Osteocyte (in vitro differentiated cells): ENCODE measurements around the gene ROR2. TPM values are rescaled to one million over a fixed set of nuclear protein-coding genes. Genes with fewer than 3 reads are reported as not detected.

ENCODE experiments used
- DNase-seq: peaks from one replicate; pipeline ENCODE4 v3.0.0; 2021; ENCODE audit warnings: mixed read lengths; ENCODE audit not compliant: unreplicated experiment; ENCODE audit errors: extremely low spot score
- H3K27ac Mint-ChIP-seq: one replicate; pipeline ENCODE4 v1.8.0; 2021; ENCODE audit warnings: mild to moderate bottlenecking, mixed read lengths; ENCODE audit not compliant: unreplicated experiment
- H3K27me3 Mint-ChIP-seq: one replicate; pipeline ENCODE4 v1.8.0; 2021; ENCODE audit warnings: mixed read lengths; ENCODE audit not compliant: unreplicated experiment
- H3K36me3 Mint-ChIP-seq: one replicate; pipeline ENCODE4 v1.8.0; 2021; ENCODE audit warnings: mixed read lengths; ENCODE audit not compliant: unreplicated experiment
- H3K4me1 Mint-ChIP-seq: one replicate; pipeline ENCODE4 v1.8.0; 2021; ENCODE audit warnings: mixed read lengths; ENCODE audit not compliant: unreplicated experiment
- H3K4me3 Mint-ChIP-seq: one replicate; pipeline ENCODE4 v1.8.0; 2021; ENCODE audit warnings: mild to moderate bottlenecking, moderate library complexity, mixed read lengths; ENCODE audit not compliant: unreplicated experiment
- H3K9me3 Mint-ChIP-seq: one replicate; pipeline ENCODE4 v1.8.0; 2021; ENCODE audit warnings: mixed read lengths; ENCODE audit not compliant: unreplicated experiment
- CTCF ChIP-seq: fragments of 200-600 bp; sonication (generic); IDR thresholded peaks from 2 replicates; pipeline ENCODE4 v1.5.0; 2021; ENCODE audit warnings: antibody characterized with exemption, mild to moderate bottlenecking, moderate library complexity
- microRNA-seq: library from miRNA; unstranded; fragments of <30 nt; microRNA quantifications from one replicate; pipeline ENCODE4 v1.1.0, GENCODE V29; 2020; ENCODE audit not compliant: unreplicated experiment
- total RNA-seq: library from RNA; stranded (reverse); gene quantifications from 2 replicates; pipeline ENCODE4 v1.2.1, GENCODE V29; 2021

The ROR2 gene
- total RNA-seq, 1 donor from 2014 or later = 48.2 TPM

- no peak overlapping the region for H3K4me3 Mint-ChIP-seq
- TF ChIP-seq CTCF = no peak
- no peak for DNase-seq
- peaks cover 5% of the 10 kb centered on the region for H3K4me1 Mint-ChIP-seq
- no peaks in the 10 kb centered on the region for H3K27me3 Mint-ChIP-seq
- H3K36me3 Mint-ChIP-seq = no peaks in the 10 kb centered on the region
- peaks cover 8% of the 10 kb centered on the region for H3K9me3 Mint-ChIP-seq
- no peak overlapping the region for H3K27ac Mint-ChIP-seq
These were observed 433.9 kb downstream of the ROR2 start for GRCh38 chr9:91516081-91516480.

DNA sequence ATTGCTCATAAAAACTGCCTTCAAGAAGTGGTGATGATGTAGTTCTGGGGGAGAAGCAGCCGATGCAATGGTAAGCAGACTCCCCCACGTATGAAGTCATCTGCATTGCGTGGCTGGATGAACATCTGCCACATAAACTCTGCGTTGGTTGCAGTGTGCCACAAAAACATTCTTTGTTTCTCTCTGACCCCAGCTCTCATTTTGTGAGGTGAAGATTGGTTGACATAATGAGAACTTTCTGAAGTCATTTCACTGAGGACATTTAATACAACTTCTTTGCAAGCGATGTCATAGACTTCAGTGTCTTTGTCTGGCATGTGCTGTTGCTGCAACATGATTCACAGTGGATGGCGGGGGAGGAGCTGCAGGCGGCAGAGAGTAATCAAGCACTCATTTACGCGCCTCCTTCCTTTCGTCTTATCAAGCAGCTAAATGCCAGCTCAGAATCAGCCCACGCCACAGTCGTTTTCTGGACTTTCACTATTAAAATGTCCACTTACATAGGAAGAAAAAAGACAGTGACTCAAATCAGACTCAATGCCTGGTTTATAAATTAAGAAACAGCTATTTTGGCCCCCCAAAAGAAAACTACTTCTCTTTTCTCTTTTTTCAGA is 434.8 kb downstream of the ROR2 start:
- DNase-seq = no peak
- H3K4me1 Mint-ChIP-seq = peaks cover 5% of the 10 kb centered on the region
- no peak overlapping the region for H3K27ac Mint-ChIP-seq
- H3K36me3 Mint-ChIP-seq = no peaks in the 10 kb centered on the region
- peak overlapping the region; percentile 43 for H3K4me3 Mint-ChIP-seq
- TF ChIP-seq CTCF = no peak
- H3K9me3 Mint-ChIP-seq = peaks cover under 1% of the 10 kb centered on the region
- no peaks in the 10 kb centered on the region for H3K27me3 Mint-ChIP-seq

Small RNAs within 50 kb of the gene (microRNA-seq; reads per million reads assigned to microRNA genes)
- gene MIR3910-1 (not detected), gene MIR3910-2 (not detected)

Other genes with a start within 250 kb of the ROR2 start
- gene SPTLC1, start 165.2 kb upstream of the ROR2 start, total RNA-seq = 90.7 and 93.9 TPM in 2 replicates